NB4 (cell line): ENCODE measurements around the gene TRABD2B.

ENCODE experiments used
- DNase-seq: peaks from one replicate; pipeline ENCODE4 v3.0.0; 2010; ENCODE audit warnings: low read depth
- H3K4me3 ChIP-seq: one replicate; pipeline ENCODE4 v1.5.1; 2011; ENCODE audit warnings: mild to moderate bottlenecking, low read depth, low read length, moderate library complexity
- CTCF ChIP-seq: IDR thresholded peaks from one replicate; pipeline ENCODE4 v1.5.1; 2012; ENCODE audit warnings: low read depth, low read length
- MAX ChIP-seq: IDR thresholded peaks from 2 replicates; pipeline ENCODE4 v1.6.1; 2011; ENCODE audit warnings: low read depth, low read length
- MYC ChIP-seq: IDR thresholded peaks from 2 replicates; pipeline ENCODE4 v1.6.1; 2011; ENCODE audit warnings: low read depth, low read length
- POLR2A ChIP-seq: IDR thresholded peaks from 2 replicates; pipeline ENCODE4 v1.6.1; 2011; ENCODE audit warnings: mild to moderate bottlenecking; ENCODE audit not compliant: insufficient read length; ENCODE audit errors: extremely low read depth

TRABD2B gene

DNA sequence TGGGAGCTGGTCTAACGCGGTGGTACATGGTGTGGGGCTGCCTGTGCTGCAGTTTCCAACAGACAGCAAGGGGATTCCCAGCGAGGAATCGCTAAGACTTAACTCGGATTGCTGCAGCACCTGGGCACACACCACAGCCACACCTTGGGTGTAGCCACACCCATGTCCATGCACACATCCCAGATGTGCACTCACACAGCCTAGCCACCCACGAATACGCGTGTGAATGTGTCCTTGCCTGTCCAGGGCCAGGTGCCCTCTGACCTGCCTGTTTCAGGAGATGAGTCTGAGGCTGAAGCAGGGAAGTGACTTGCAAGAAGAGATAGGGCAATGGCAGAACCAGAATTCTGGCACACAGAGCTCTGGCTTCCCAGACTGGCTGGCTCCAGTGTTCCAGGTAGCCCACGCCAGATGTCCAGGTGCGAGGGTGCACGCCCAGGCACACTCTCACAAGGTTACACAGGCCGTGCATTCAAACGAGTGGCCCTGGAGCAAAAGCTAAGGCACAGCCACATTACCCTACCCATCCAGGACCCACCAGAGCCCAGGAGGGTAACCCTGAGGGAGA, 272.7 kb downstream of the TRABD2B start:
- no peak for TF ChIP-seq CTCF
- TF ChIP-seq POLR2A: no peak
- TF ChIP-seq MYC: no peak
- TF ChIP-seq MAX: no peak
- H3K4me3 ChIP-seq: no peak overlapping the region
- no peak for DNase-seq

DNA sequence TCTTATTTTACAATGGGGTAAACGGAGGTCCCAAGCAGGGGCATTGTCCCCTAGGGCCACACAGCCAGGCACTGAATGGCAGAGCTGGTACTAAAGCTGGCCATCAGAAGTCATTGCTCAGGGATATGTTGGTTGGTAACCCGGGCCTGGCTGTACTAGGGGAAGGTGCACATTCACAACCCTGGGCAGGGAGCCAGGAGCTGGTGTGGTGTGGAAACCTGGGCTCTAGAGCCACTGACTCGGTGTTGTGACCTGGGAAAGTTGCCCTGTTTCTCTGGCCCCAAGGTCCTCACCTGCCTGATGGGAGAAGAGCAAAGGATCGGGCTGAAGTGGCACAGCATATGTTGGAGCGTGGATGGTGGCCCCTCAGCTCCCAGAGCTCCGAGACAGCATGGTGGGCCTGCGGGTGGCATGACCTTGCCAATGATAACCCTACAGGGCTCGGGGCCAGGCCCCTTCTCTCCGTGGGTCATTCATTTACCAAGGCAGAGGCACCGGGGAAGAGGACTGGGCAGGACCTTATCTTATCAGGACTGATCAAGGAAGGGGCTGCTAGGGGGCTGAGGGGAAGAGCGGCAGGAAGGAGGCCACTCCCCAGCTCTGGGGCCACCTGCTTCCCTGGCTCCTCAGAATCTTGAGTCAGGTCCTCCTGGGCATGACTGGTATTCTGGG, 274.1 kb downstream of the TRABD2B start:
- no peak for DNase-seq
- TF ChIP-seq CTCF (no peak), POLR2A (no peak), MAX (no peak)
- H3K4me3 ChIP-seq: no peak overlapping the region

- TF ChIP-seq MYC (no peak), MAX (no peak), POLR2A (no peak), CTCF (no peak)
- DNase-seq: no peak
- H3K4me3 ChIP-seq: no peak overlapping the region
Observed at GRCh38 chr1:47722101-47722500, 275.1 kb downstream of the TRABD2B start.

GRCh38 chr1:47720111-47720510, 277.1 kb downstream of the TRABD2B start:
- no peak for DNase-seq
- no peak for TF ChIP-seq MYC
- no peak for TF ChIP-seq MAX
- no peak for TF ChIP-seq POLR2A
- no peak for TF ChIP-seq CTCF
- no peak overlapping the region for H3K4me3 ChIP-seq

- H3K4me3 ChIP-seq: no peak overlapping the region
- no peak for DNase-seq
- TF ChIP-seq POLR2A (no peak), CTCF (no peak), MAX (no peak), MYC (no peak)
Observed at GRCh38 chr1:47717341-47717740, 279.8 kb downstream of the TRABD2B start.
